ENCODE measurements around the gene THSD7A.

The THSD7A gene

DNA sequence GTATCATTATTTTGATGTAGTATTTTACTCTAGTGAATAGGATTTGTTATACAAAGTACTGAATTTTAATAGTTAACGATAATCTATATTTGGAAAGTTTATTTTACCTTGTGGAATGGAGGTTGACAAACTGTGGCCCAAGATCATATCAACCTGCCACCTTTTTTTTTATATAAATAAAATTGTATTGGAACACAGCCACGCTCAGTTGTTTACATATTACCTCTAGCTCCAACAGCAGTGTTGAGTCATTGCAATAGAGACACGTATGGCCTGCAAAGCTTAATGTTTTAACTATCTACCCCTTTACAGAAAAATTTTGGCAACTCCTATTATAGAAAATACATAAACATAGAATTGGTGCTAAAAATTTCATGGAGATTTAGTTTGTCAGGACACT is 239.3 kb downstream of the THSD7A start:
- no peaks in the 10 kb centered on the region for H3K27me3 ChIP-seq (ENCODE audit: insufficient read depth, low read length)
- H3K4me3 ChIP-seq (ENCODE audit: low read depth, low read length) = no peak overlapping the region
- H3K36me3 ChIP-seq (ENCODE audit: insufficient read depth, low read length) = no peaks in the 10 kb centered on the region
- H2AFZ ChIP-seq (ENCODE audit: low read length, unreplicated experiment) = no peak overlapping the region
- H3K79me2 ChIP-seq (ENCODE audit: control insufficient read depth, insufficient read depth, low read length, unreplicated experiment) = no peaks in the 10 kb centered on the region
- no peak overlapping the region for H3K27ac ChIP-seq (ENCODE audit: low read depth, low read length)
- H3K4me1 ChIP-seq (ENCODE audit: control insufficient read depth, insufficient read depth, low read length, unreplicated experiment) = no peaks in the 10 kb centered on the region

DNA sequence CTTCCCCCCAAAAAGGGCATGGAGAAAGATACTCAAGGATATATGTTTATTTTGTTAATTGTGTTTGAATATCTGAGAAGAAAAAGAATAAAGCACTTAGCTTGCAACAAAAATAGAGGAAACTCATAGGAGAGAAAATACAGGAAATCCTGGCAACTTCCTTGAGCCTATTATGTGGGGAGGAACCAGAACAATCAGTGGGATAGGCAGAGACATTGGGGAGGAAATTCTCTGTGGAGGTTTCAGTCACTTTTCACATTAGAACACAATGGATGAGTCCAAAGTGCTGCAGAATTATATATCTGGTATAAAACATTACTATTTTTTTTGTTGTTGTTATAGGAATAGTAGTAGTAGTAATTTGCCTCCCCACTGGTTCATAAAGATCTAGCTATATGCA is 240.1 kb downstream of the THSD7A start:
- H3K36me3 ChIP-seq (ENCODE audit: insufficient read depth, low read length) = no peaks in the 10 kb centered on the region
- no peak overlapping the region for H2AFZ ChIP-seq (ENCODE audit: low read length, unreplicated experiment)
- H3K4me3 ChIP-seq (ENCODE audit: low read depth, low read length) = no peak overlapping the region
- no peak overlapping the region for H3K27ac ChIP-seq (ENCODE audit: low read depth, low read length)
- H3K79me2 ChIP-seq (ENCODE audit: control insufficient read depth, insufficient read depth, low read length, unreplicated experiment) = no peaks in the 10 kb centered on the region
- no peaks in the 10 kb centered on the region for H3K4me1 ChIP-seq (ENCODE audit: control insufficient read depth, insufficient read depth, low read length, unreplicated experiment)
- no peaks in the 10 kb centered on the region for H3K27me3 ChIP-seq (ENCODE audit: insufficient read depth, low read length)

DNA sequence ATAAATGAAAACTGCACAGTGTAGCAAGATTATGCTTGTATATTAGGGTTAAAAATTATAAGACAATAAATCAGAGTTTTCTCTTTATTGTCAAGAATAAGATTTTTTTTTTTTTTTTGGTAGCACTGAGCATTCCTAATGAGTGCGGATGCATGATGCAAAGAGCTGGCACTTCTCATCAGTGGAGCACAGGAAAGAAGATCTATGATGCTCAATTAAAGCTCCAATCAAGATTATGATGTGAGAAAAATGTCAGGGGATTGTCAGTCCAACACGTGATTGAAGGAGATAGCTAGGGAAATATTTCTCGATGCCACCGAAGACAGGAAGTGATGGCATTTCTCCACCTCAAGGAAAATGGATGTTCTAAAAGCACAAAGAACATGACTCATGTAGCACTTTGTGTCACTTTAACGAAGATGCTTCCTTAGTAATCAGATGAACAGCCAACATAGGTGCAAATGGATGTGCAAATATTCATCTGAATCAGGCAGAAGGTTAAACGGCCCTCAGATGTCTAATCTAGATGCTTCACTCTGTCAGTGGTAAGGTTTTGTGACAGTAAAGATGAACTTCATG is 240.9 kb downstream of the THSD7A start:
- no peaks in the 10 kb centered on the region for H3K36me3 ChIP-seq (ENCODE audit: insufficient read depth, low read length)
- no peaks in the 10 kb centered on the region for H3K79me2 ChIP-seq (ENCODE audit: control insufficient read depth, insufficient read depth, low read length, unreplicated experiment)
- H3K4me3 ChIP-seq (ENCODE audit: low read depth, low read length) = no peak overlapping the region
- no peak overlapping the region for H2AFZ ChIP-seq (ENCODE audit: low read length, unreplicated experiment)
- no peaks in the 10 kb centered on the region for H3K27me3 ChIP-seq (ENCODE audit: insufficient read depth, low read length)
- H3K4me1 ChIP-seq (ENCODE audit: control insufficient read depth, insufficient read depth, low read length, unreplicated experiment) = no peaks in the 10 kb centered on the region
- H3K27ac ChIP-seq (ENCODE audit: low read depth, low read length) = no peak overlapping the region

DNA sequence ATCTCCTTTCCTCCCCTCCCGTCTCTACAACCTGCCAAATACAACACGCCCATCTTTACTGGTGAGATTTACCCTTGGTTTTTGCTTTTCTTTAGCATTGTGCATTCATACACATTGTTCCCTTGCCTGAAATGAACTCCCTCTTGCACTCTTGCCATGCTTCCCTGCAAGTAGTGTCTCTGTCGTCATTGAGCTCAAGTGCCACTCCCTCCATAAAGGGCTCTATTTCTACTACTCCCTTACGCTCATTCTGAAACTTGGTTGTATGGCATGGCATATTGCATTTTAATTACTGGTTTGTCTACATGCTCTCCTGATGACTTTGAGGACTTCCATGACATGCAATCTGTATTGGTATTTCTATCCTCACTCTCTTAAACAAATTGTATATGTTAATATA is 242.7 kb downstream of the THSD7A start:
- no peaks in the 10 kb centered on the region for H3K4me1 ChIP-seq (ENCODE audit: control insufficient read depth, insufficient read depth, low read length, unreplicated experiment)

DNA sequence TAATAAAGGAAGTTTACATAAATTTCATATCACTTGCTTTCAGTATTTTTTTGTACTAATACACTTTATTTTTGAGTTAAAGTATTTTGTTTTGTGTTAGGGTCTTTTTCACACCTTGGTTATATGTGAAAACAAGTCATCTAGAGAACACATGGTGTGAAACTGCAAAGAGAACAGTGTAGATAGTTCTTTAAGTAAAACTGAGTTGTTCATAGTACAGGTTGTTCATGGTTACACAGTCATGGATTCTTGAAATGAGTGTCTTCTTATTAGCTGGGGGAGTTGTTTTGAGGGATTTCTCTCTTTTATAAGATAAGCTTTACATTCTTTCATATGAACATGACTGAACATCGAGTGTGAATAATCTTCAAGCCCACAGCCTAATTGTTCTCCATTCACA is 244.2 kb downstream of the THSD7A start:
- Histone ChIP-seq H2AFZ (ENCODE audit: low read length, unreplicated experiment) (no peak overlapping the region), H3K79me2 (ENCODE audit: control insufficient read depth, insufficient read depth, low read length, unreplicated experiment) (no peaks in the 10 kb centered on the region), H3K27me3 (ENCODE audit: insufficient read depth, low read length) (no peaks in the 10 kb centered on the region), H3K4me3 (ENCODE audit: low read depth, low read length) (no peak overlapping the region), H3K27ac (ENCODE audit: low read depth, low read length) (no peak overlapping the region), H3K4me1 (ENCODE audit: control insufficient read depth, insufficient read depth, low read length, unreplicated experiment) (no peaks in the 10 kb centered on the region), H3K36me3 (ENCODE audit: insufficient read depth, low read length) (no peaks in the 10 kb centered on the region)

More for the DNA sequence above, 242.7 kb downstream of the THSD7A start:
- Histone ChIP-seq H3K27me3 (ENCODE audit: insufficient read depth, low read length) (no peaks in the 10 kb centered on the region), H3K79me2 (ENCODE audit: control insufficient read depth, insufficient read depth, low read length, unreplicated experiment) (no peaks in the 10 kb centered on the region), H2AFZ (ENCODE audit: low read length, unreplicated experiment) (no peak overlapping the region), H3K27ac (ENCODE audit: low read depth, low read length) (no peak overlapping the region), H3K4me3 (ENCODE audit: low read depth, low read length) (no peak overlapping the region), H3K36me3 (ENCODE audit: insufficient read depth, low read length) (no peaks in the 10 kb centered on the region)

DNA sequence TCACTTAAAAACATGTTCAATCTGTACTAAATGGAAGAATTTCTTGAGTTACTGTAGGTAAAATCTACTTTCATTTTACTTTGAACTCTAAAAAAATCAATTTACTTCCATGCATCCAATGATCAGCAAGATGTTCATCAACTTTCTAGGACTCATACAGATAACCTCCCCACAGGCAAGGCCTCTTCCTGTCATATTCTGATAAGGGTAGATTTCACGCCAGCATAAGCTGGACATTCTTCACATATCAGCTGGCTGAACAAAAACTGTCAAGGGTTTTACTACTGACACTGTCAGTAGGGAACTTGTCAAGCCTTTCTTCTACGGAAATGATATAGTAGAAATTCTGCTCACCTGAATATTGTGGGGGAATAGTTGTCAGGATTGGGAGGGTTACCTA is 244.9 kb downstream of the THSD7A start:
- Histone ChIP-seq H3K36me3 (ENCODE audit: insufficient read depth, low read length) (no peaks in the 10 kb centered on the region), H3K79me2 (ENCODE audit: control insufficient read depth, insufficient read depth, low read length, unreplicated experiment) (no peaks in the 10 kb centered on the region), H3K4me3 (ENCODE audit: low read depth, low read length) (no peak overlapping the region), H3K27ac (ENCODE audit: low read depth, low read length) (no peak overlapping the region), H3K4me1 (ENCODE audit: control insufficient read depth, insufficient read depth, low read length, unreplicated experiment) (no peaks in the 10 kb centered on the region), H3K27me3 (ENCODE audit: insufficient read depth, low read length) (no peaks in the 10 kb centered on the region), H2AFZ (ENCODE audit: low read length, unreplicated experiment) (no peak overlapping the region)

DNA sequence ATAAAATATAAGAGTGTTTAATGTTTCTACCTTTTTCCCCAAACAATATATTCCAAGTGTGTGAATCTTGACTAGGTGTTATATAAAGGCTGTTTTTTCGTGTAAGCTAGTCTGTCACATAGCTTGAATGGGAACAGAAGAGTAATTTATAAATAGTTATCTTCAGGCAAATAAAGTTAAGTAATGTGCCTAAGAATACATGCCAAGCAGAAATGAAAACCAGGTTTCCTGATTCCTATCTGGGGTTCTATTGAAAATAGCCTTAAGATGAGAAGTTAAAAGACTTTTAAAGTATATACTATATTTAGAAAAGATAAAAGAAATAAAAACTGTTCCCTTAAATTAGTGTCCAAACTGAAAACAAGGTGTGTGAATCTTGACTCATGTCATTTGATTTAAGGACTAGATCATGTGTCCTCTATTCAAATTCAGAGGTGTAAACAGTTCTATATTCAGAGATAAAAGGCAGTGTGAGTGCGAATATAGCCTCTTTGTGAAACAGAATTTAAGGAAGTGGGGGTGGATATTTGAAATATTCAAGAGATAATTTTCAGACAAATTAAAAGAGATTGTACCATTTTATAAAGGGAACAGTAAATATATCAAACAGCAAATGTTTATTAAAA is 247.5 kb downstream of the THSD7A start:
- Histone ChIP-seq H3K27ac (ENCODE audit: low read depth, low read length) (no peak overlapping the region), H3K79me2 (ENCODE audit: control insufficient read depth, insufficient read depth, low read length, unreplicated experiment) (no peaks in the 10 kb centered on the region), H2AFZ (ENCODE audit: low read length, unreplicated experiment) (no peak overlapping the region), H3K4me1 (ENCODE audit: control insufficient read depth, insufficient read depth, low read length, unreplicated experiment) (no peaks in the 10 kb centered on the region), H3K4me3 (ENCODE audit: low read depth, low read length) (no peak overlapping the region), H3K27me3 (ENCODE audit: insufficient read depth, low read length) (no peaks in the 10 kb centered on the region), H3K36me3 (ENCODE audit: insufficient read depth, low read length) (no peaks in the 10 kb centered on the region)

DNA sequence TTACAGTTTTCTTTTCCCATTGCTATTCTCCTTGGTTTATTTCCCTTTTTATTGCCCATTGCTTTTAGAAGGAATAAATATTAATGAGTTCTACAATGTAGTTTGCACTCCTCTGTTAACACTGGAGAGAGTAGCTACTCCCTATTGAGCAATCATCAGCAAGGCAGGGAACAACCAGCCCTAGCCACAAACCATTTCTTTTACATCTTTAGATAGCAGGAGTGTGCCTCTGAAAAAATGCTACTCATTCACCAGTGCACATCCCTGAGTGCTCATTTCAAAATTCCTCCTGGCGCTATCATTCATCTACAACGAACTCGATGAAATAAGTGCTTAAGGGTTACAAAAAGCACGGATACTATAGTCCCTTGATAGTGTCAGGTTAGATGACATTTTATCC is 252.9 kb downstream of the THSD7A start:
- Histone ChIP-seq H3K4me3 (ENCODE audit: low read depth, low read length) (no peak overlapping the region), H2AFZ (ENCODE audit: low read length, unreplicated experiment) (no peak overlapping the region), H3K27me3 (ENCODE audit: insufficient read depth, low read length) (no peaks in the 10 kb centered on the region), H3K79me2 (ENCODE audit: control insufficient read depth, insufficient read depth, low read length, unreplicated experiment) (no peaks in the 10 kb centered on the region), H3K36me3 (ENCODE audit: insufficient read depth, low read length) (no peaks in the 10 kb centered on the region), H3K4me1 (ENCODE audit: control insufficient read depth, insufficient read depth, low read length, unreplicated experiment) (no peaks in the 10 kb centered on the region), H3K27ac (ENCODE audit: low read depth, low read length) (no peak overlapping the region)

DNA sequence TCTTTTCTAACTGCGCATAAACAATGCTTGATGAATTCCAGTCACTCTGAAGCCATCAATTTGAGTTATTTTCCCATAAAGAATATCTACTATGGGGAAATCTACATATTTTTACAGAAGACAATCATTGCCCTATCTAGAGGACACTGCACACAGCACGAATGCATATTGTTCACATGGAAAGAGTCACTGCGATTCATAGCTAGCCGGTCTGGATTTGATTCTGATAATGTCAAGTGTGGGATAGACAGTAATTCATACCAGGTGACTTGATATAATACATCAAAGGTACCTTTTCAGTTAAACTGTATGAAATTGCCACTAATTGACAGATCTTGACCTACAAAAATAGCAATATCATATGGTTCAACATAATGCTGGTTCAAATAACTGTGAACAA is 255.7 kb downstream of the THSD7A start:
- Histone ChIP-seq H3K79me2 (ENCODE audit: control insufficient read depth, insufficient read depth, low read length, unreplicated experiment) (no peaks in the 10 kb centered on the region), H3K4me1 (ENCODE audit: control insufficient read depth, insufficient read depth, low read length, unreplicated experiment) (no peaks in the 10 kb centered on the region), H2AFZ (ENCODE audit: low read length, unreplicated experiment) (no peak overlapping the region), H3K27ac (ENCODE audit: low read depth, low read length) (no peak overlapping the region), H3K36me3 (ENCODE audit: insufficient read depth, low read length) (no peaks in the 10 kb centered on the region), H3K4me3 (ENCODE audit: low read depth, low read length) (no peak overlapping the region), H3K27me3 (ENCODE audit: insufficient read depth, low read length) (no peaks in the 10 kb centered on the region)

DNA sequence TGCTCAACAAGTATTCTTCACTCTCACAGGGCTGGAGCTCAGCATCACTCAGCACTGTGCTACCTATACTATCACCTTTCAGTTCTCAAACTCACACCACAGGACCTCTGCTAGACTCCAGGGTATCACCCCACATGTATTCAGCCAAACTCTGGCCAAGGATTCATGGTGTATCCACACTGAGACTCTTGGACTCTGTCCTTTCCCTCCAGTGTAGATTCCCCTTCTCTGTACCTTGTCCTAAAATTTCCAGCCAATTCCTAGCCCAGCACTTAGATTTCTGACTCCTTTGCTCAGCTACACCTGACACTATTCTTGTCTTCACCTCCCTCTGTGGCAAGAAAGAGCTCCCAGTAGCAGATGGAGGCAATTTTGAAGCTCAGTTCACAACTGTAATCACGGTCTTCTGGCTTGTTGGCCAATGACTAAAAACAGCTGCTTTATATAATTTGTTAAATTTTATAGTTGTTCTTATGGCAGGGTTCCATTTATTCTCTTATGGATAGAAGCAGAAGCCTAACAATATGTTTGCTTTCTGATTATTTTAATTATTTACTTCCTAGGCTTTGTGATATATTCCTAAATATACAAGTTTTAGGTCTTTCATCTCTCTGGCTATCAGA is 258.8 kb downstream of the THSD7A start:
- H3K79me2 ChIP-seq (ENCODE audit: control insufficient read depth, insufficient read depth, low read length, unreplicated experiment) = no peaks in the 10 kb centered on the region
- no peak overlapping the region for H3K27ac ChIP-seq (ENCODE audit: low read depth, low read length)
- H3K27me3 ChIP-seq (ENCODE audit: insufficient read depth, low read length) = no peaks in the 10 kb centered on the region
- H3K4me3 ChIP-seq (ENCODE audit: low read depth, low read length) = no peak overlapping the region
- no peaks in the 10 kb centered on the region for H3K36me3 ChIP-seq (ENCODE audit: insufficient read depth, low read length)
- H2AFZ ChIP-seq (ENCODE audit: low read length, unreplicated experiment) = no peak overlapping the region
- H3K4me1 ChIP-seq (ENCODE audit: control insufficient read depth, insufficient read depth, low read length, unreplicated experiment) = no peaks in the 10 kb centered on the region

DNA sequence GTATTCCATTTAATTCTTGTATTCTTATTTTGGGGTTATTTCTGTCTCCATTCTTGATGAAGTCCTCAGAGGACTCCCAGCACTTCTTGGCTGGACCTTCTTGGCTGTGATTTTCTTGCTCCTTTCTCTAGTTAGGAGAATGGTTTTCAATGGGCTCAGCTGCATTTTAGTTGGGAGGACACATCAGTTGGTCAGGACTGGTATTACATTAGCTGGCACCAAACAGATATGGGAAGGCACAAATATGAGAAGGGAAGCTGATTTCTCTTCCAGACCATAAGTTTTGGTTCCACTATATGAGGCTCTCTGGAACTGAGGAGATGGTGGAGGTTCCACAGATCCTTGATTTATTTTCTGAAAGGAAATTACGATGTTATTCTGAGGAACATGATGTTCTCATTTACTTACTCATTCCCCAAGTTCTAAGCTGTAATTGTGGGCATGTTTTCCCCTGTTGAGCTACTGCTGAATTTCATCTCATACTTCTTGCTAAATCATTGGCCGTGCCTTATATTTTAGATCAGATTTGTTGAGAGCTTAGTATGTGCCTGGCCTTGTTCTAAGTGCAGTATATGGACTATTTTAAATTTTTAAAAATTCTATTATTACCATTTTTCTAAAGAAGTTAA is 261.0 kb downstream of the THSD7A start:
- Histone ChIP-seq H3K27ac (ENCODE audit: low read depth, low read length) (no peak overlapping the region), H3K4me3 (ENCODE audit: low read depth, low read length) (no peak overlapping the region), H3K27me3 (ENCODE audit: insufficient read depth, low read length) (no peaks in the 10 kb centered on the region), H3K4me1 (ENCODE audit: control insufficient read depth, insufficient read depth, low read length, unreplicated experiment) (no peaks in the 10 kb centered on the region), H2AFZ (ENCODE audit: low read length, unreplicated experiment) (no peak overlapping the region), H3K36me3 (ENCODE audit: insufficient read depth, low read length) (no peaks in the 10 kb centered on the region), H3K79me2 (ENCODE audit: control insufficient read depth, insufficient read depth, low read length, unreplicated experiment) (no peaks in the 10 kb centered on the region)
